Heart left ventricle (tissue), 16 donors: Measurements from ENCODE around the gene PAIP2B. TPM values are rescaled to one million over a fixed set of nuclear protein-coding genes. Genes with fewer than 3 reads are reported as not detected.
A peak's percentile ranks its signal among the peaks of the same experiment; 100 is the strongest.

Source experiments
- ATAC-seq, 4 donors: fragments of 200-7000 bp; cut with Tn5 transposase; one replicate each; pipeline ENCODE4 v1.9.1; 2020 to 2022; ENCODE audit warnings: moderate library complexity in 4 of 4, mild to moderate bottlenecking in 3 of 4, moderate number of reproducible peaks in 1 of 4
- DNase-seq, 5 donors: peaks; one replicate each; pipeline ENCODE4 v3.0.0-alpha.2; 2020
- H3K27ac ChIP-seq, 12 donors: fragments of 200-600 bp; sonication (generic) in 4 of 12; one replicate each; pipeline versions ENCODE4 v1.5.0 to v1.8.0; 2016 to 2022; ENCODE audit warnings: mild to moderate bottlenecking in 2 of 12
- H3K27me3 ChIP-seq, 9 donors: fragments of 200-600 bp; sonication (generic) in 2 of 9; one replicate each; pipeline versions ENCODE4 v1.5.1 to v1.8.0; 2016 to 2022; ENCODE audit warnings: mild to moderate bottlenecking in 3 of 9
- H3K36me3 ChIP-seq, 9 donors: fragments of 200-600 bp; sonication (generic) in 2 of 9; one replicate each; pipeline versions ENCODE4 v1.5.0 to v1.8.0; 2018 to 2022; ENCODE audit warnings: mild to moderate bottlenecking in 2 of 9
- H3K4me1 ChIP-seq, 12 donors: fragments of 200-600 bp; sonication (generic) in 4 of 12; one replicate each; pipeline versions ENCODE4 v1.5.0 to v1.8.0; 2016 to 2022; ENCODE audit warnings: mild to moderate bottlenecking in 3 of 12
- H3K4me3 ChIP-seq, 12 donors: fragments of 200-600 bp; sonication (generic) in 4 of 12; one replicate each; pipeline versions ENCODE4 v1.5.0 to v1.8.0; 2017 to 2022; ENCODE audit warnings: mild to moderate bottlenecking in 9 of 12, moderate library complexity in 4 of 12
- H3K9me3 ChIP-seq, 12 donors: fragments of 200-600 bp; sonication (generic) in 4 of 12; one replicate each; pipeline versions ENCODE4 v1.5.0 to v1.8.0; 2016 to 2022; ENCODE audit warnings: mild to moderate bottlenecking in 1 of 12
- POLR2A ChIP-seq, 2 donors: fragments of 450-650 bp; IDR thresholded peaks; one replicate each; pipeline ENCODE4 v1.6.1; 2017; ENCODE audit warnings: antibody characterized with exemption in 2 of 2, mild to moderate bottlenecking in 2 of 2, moderate library complexity in 2 of 2
- WGBS, 4 donors: extraction: QIAGEN DNeasy Blood & Tissue Kit in 2 of 4; methylation state at CpG; one replicate each; pipeline versions ENCODE4 v1.1.5 to v1.1.7; 2013 to 2018; 5-methylcytosine and 5-hydroxymethylcytosine counted together
- intact Hi-C, 10 donors: fragments of 100-400 bp; cut with DNase I; formaldehyde crosslinking; loops; one replicate each; pipeline versions ENCODE4 v1.11.1 to v1.14.2; 2022
- polyA plus RNA-seq, 2 donors: library from polyadenylated mRNA; stranded (reverse); fragments of 200-250 nt; gene quantifications; one replicate each; pipeline ENCODE4 v1.2.3, GENCODE V29; 2013
- total RNA-seq, 9 donors: library from RNA; depleted of rRNA in 2 of 9; stranded (reverse); fragments of >200 nt in 2 of 9; fragmentation: NEBNext Ultra II Directional in 3 of 9; extraction: Animal tissue kit (Norgen Biotek cat#: 25700) in 3 of 9; gene quantifications; one replicate each; pipeline versions ENCODE4 v1.1.0 to v1.2.4, GENCODE V29; 2016 to 2023
- TF ChIP-seq, protein P1 (sequence below), 12 donors: fragments of 200-600 bp; sonication (generic) in 4 of 12; IDR thresholded peaks; one replicate each; pipeline versions ENCODE4 v1.5.0 to v1.8.0; 2018 to 2022; ENCODE audit warnings: antibody characterized with exemption in 12 of 12, mild to moderate bottlenecking in 5 of 12
- donor health status: ischemic (EF 13 %, LVEDD 7.1; RV severe dilation, severe dysfunction).
- donor health status: healthy with polysubstance abuse.
- donor health status: DM: no; HTN: yes; CAD: no.
- donor health status: DM: no; HTN: no; CAD: no.
- donor health status: ischemic (EF 25% LVEDD 6.9; RV normal size, moderate dysfunction).
- donor health status: ischemic (EF 25% LVEDD 5.7; RV mildly dilated, moderate dysfunction).
- donor health status: healthy.
- donor health status: DM: yes; HTN: yes; CAD: no.
- donor health status: ischemic (EF 35%, LVEDD 5.7; RV mildly dilated, moderate dysfunction).
- donor health status: nonischemic (EF 11% LVEDD 7.7; RV severe dilation, severe dysfunction).
- donor health status: DM: yes; HTN: yes; CAD: no.
- donor health status: PGD.
- donor health status: ischemic (EF 29% LVEDD 5.4; RV normal size, mild dysfunction).
- donor health status: nonischemic (EF 23%, LVEDD 6.1; RV moderate dilation, normal function).

Gene PAIP2B
- total and polyA plus RNA-seq, 11 donors, result 11.9 to 89.0 (median 53.2) TPM

DNA sequence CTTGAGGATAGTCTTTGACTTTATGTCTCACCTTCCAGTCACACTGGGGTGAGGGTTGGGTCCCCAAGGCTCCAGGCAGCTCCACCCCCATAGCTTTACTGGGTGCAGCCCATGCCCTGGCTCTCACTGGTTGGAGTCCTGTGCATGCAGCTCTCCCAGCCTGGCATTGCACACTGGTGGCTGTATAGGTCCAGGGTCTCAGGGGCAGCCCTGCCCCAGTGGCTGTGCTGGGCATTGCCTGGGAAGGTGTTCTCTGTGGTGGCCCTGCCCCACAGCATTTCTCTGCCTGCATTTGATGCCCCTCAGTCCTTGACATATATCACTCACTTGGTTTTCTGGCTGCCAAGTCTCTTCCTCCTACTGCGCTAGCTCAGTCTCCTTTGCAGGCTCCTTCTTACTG lies 75.3 kb downstream of the PAIP2B start:
- TF ChIP-seq POLR2A (IDR thresholded peaks at IDR 0.05), result no peak
- TF ChIP-seq, protein P1, sequence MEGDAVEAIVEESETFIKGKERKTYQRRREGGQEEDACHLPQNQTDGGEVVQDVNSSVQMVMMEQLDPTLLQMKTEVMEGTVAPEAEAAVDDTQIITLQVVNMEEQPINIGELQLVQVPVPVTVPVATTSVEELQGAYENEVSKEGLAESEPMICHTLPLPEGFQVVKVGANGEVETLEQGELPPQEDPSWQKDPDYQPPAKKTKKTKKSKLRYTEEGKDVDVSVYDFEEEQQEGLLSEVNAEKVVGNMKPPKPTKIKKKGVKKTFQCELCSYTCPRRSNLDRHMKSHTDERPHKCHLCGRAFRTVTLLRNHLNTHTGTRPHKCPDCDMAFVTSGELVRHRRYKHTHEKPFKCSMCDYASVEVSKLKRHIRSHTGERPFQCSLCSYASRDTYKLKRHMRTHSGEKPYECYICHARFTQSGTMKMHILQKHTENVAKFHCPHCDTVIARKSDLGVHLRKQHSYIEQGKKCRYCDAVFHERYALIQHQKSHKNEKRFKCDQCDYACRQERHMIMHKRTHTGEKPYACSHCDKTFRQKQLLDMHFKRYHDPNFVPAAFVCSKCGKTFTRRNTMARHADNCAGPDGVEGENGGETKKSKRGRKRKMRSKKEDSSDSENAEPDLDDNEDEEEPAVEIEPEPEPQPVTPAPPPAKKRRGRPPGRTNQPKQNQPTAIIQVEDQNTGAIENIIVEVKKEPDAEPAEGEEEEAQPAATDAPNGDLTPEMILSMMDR (IDR thresholded peaks at IDR 0.05), result no peak
- H3K36me3 ChIP-seq, result peaks cover 0 to 48% (median 44%) of the 10 kb centered on the region in 9 donors
- no peaks in the 10 kb centered on the region for H3K27me3 ChIP-seq
- DNase-seq, result no peak
- WGBS, 4 donors, result 52 to 100% (median 99%) methylated on average over 1 of the region's 1 CpG
- H3K4me3 ChIP-seq, result no peak overlapping the region
- no peak overlapping the region for H3K27ac ChIP-seq
- intact Hi-C loops, result loop anchor here in 3 of 10 donors (10.0 kb wide), 1 partner anchor 353 kb away; no protein-coding TSS in a partner anchor
- H3K4me1 ChIP-seq, result peaks cover 0 to 16% (median 3%) of the 10 kb centered on the region in 12 donors
- no peaks in the 10 kb centered on the region for H3K9me3 ChIP-seq
- ATAC-seq, result no peak

DNA sequence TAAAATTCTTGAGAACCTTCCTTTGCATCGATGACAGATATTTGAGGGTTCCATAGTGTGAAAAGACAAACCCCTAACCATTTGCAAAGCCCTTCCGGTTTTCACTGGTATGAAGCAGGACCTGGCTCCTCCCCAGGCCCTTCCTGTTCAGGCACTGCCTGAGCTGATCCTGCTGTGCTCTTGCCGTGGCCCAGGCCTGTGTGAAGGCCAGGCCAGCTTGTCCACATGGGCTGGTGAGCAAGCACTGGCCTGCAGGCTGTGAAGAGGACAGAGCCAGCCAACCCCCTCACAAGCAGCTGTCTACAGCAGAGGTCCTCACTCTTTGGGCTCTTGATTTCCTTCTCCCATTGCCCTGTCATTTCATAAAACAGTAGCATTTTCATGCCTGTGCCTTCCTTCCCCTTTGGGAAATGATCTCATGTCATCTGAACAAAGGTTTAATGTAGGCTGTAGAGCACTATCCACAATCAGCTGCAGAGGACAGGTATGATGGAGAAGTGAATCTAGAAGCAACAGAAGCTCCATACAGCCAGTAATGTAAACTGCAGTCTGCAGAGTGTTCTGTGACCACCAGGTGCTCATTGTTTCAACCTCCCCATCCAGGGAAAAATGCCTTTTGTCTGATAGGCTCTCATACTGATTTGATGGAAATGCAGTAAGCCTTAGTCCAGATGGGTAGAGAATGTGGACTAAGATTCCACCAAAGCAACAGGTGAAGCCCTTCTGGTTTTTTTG lies 76.7 kb downstream of the PAIP2B start:
- 34 to 55% (median 41%) methylated on average over 3 of the region's 3 CpGs for WGBS, 4 donors
- no peaks in the 10 kb centered on the region for H3K9me3 ChIP-seq
- TF ChIP-seq, protein P1 (IDR thresholded peaks at IDR 0.05), result no peak
- no peak for TF ChIP-seq POLR2A (IDR thresholded peaks at IDR 0.05)
- no peak overlapping the region for H3K4me3 ChIP-seq
- intact Hi-C loops, result loop anchor here in 3 of 10 donors (10.0 kb wide), 1 partner anchor 355 kb away; no protein-coding TSS in a partner anchor
- H3K27ac ChIP-seq, result no peak overlapping the region
- no peak for DNase-seq
- H3K4me1 ChIP-seq, result peaks cover 0 to 16% (median 3%) of the 10 kb centered on the region in 12 donors
- no peaks in the 10 kb centered on the region for H3K27me3 ChIP-seq
- peak; percentile 10 to 46 (median 42) for ATAC-seq
- H3K36me3 ChIP-seq, result peaks cover 0 to 62% (median 58%) of the 10 kb centered on the region in 9 donors

DNA sequence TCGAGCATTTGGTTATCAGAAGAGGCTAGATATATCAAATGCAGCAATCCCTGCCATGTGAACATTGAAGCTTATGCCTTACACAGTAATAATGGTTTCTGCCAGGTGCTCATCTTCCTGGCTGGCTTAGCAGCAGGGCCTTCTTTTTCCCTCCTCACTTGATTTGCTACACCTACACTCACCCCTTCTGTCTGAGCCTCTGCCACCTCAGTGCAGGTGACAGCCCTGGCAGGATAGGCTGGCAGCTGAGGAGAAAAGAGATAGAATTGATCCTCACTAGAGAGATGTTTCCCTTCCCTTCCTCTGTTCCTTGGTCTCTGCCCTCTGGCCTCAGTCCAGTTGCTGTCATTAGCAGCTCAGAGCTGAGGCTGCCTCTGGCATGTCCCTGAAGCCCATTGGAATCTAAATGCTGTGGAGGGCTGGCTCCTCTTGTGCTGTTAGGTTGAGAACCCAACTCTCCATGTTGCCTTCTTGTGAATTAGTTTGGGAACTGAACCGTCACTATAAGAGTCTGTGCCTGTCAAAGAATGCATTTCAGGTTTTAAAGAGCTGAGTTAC lies 78.3 kb downstream of the PAIP2B start:
- intact Hi-C loops, result no loop called here
- TF ChIP-seq POLR2A (IDR thresholded peaks at IDR 0.05), result no peak
- TF ChIP-seq, protein P1 (IDR thresholded peaks at IDR 0.05), result no peak
- Histone ChIP-seq H3K4me1 (peaks cover 0 to 18% (median 4%) of the 10 kb centered on the region in 12 donors), H3K9me3 (no peaks in the 10 kb centered on the region), H3K27me3 (no peaks in the 10 kb centered on the region), H3K4me3 (no peak overlapping the region), H3K36me3 (peaks cover 0 to 79% (median 74%) of the 10 kb centered on the region in 9 donors), H3K27ac (peak overlapping the region in 1 of 12 donors; percentile 15)
- 41 to 67% (median 63%) methylated on average over 2 of the region's 2 CpGs for WGBS, 4 donors
- DNase-seq, result peak in 3 of 5 donors; percentile 55 to 63 (median 61)
- ATAC-seq, result peak in 3 of 4 donors; percentile 46 to 65 (median 65)

DNA sequence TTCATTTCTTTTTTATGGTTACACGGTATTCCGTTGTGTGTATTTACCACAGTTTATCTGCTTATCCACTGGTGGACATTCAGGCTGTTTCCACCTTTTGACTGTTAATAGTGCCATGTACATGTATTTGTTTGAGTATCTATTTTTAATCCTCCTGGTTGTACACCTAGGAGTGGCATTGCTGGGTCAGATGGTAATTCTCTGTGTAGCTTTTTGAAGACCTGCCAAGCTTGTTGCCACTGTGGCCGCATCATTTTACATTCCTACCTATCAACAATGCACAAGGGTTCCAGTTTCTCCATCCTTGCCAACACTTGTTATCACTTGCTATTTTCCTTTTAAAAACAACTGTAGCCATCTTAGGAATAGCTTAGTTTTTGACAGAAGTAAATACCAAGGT lies 83.1 kb downstream of the PAIP2B start:
- H3K27me3 ChIP-seq, result no peaks in the 10 kb centered on the region
- DNase-seq (no peak), ATAC-seq (peak in 3 of 4 donors; percentile 63 to 87 (median 71))
- peak overlapping the region in 9 of 12 donors; percentile 32 to 68 (median 55) for H3K27ac ChIP-seq
- TF ChIP-seq POLR2A (IDR thresholded peaks at IDR 0.05), result no peak
- TF ChIP-seq, protein P1 (IDR thresholded peaks at IDR 0.05), result no peak
- H3K4me3 ChIP-seq, result no peak overlapping the region
- intact Hi-C loops, result no loop called here
- peaks cover 0 to 19% (median 1%) of the 10 kb centered on the region in 12 donors for H3K4me1 ChIP-seq
- WGBS, 4 donors, result 47 to 61% (median 57%) methylated on average over 3 of the region's 3 CpGs
- no peaks in the 10 kb centered on the region for H3K9me3 ChIP-seq
- peaks cover 0 to 100% (median 100%) of the 10 kb centered on the region in 9 donors for H3K36me3 ChIP-seq
